Neural cell (in vitro differentiated cells): Measurements from ENCODE around the gene KRTAP10-2. TPM values are rescaled to one million over a fixed set of nuclear protein-coding genes. Genes with fewer than 3 reads are reported as not detected.

Experiments used
- H2AFZ ChIP-seq: fragments of 200-600, 300-800 bp; sonication (generic), shearing (Covaris generic); 2 replicates; pipeline ENCODE4 v1.6.0; 2014; ENCODE audit warnings: low read depth, mild to moderate bottlenecking, antibody characterized with exemption, low read length, moderate library complexity
- H3F3A ChIP-seq: fragments of 200-600 bp; shearing (Covaris generic); 2 replicates; pipeline ENCODE4 v1.6.1; 2016; ENCODE audit warnings: mild to moderate bottlenecking, moderate library complexity, mixed read lengths, antibody characterized with exemption, low read length; ENCODE audit not compliant: insufficient read depth, poor library complexity, severe bottlenecking
- H3K27ac ChIP-seq: fragments of 200-600, 300-800 bp; sonication (generic), shearing (Covaris generic); 2 replicates; pipeline ENCODE4 v1.5.1; 2014; ENCODE audit warnings: mild to moderate bottlenecking, low read length, moderate library complexity
- H3K27me3 ChIP-seq: fragments of 300-800, 200-600 bp; sonication (generic), shearing (Covaris generic); 2 replicates; pipeline ENCODE4 v1.6.0; 2014; ENCODE audit warnings: mild to moderate bottlenecking, low read depth, low read length, moderate library complexity; ENCODE audit not compliant: insufficient read depth
- H3K36me3 ChIP-seq: fragments of 300-800, 200-600 bp; sonication (generic), shearing (Covaris generic); 2 replicates; pipeline ENCODE4 v1.5.1; 2014; ENCODE audit warnings: mild to moderate bottlenecking, antibody characterized with exemption, low read length, moderate library complexity; ENCODE audit not compliant: insufficient read depth
- H3K4me2 ChIP-seq: fragments of 300-800, 200-600 bp; sonication (generic), shearing (Covaris generic); 2 replicates; pipeline ENCODE4 v1.6.0; 2014; ENCODE audit warnings: mild to moderate bottlenecking, low read length
- H3K4me3 ChIP-seq: fragments of 300-800, 200-600 bp; sonication (generic), shearing (Covaris generic); 2 replicates; pipeline ENCODE4 v1.5.1; 2014; ENCODE audit warnings: mild to moderate bottlenecking, low read length, moderate library complexity
- H3K79me2 ChIP-seq: fragments of 200-600 bp; shearing (Covaris generic); replicated peaks from 2 replicates; pipeline ENCODE4 v1.6.0; 2014; ENCODE audit warnings: mild to moderate bottlenecking, low read length, moderate library complexity; ENCODE audit not compliant: insufficient read depth
- H3K9ac ChIP-seq: fragments of 300-800, 200-600 bp; sonication (generic), shearing (Covaris generic); 2 replicates; pipeline ENCODE4 v1.6.1; 2016; ENCODE audit warnings: mild to moderate bottlenecking, low read length, mixed read lengths
- H3K9me2 ChIP-seq: fragments of 200-600 bp; shearing (Covaris generic); 2 replicates; pipeline ENCODE4 v1.6.1; 2016; ENCODE audit warnings: mild to moderate bottlenecking, low read length, mixed read lengths; ENCODE audit not compliant: insufficient read depth
- H3K9me3 ChIP-seq: fragments of 200-600, 300-800 bp; sonication (generic), shearing (Covaris generic); 2 replicates; pipeline ENCODE4 v1.6.1; 2016; ENCODE audit warnings: mild to moderate bottlenecking, mixed run types, low read length, moderate library complexity, mixed read lengths
- H4K20me1 ChIP-seq: fragments of 200-600 bp; shearing (Covaris generic); 2 replicates; pipeline ENCODE4 v1.6.1; 2016; ENCODE audit warnings: mild to moderate bottlenecking, mixed run types; ENCODE audit not compliant: insufficient read depth
- CTCF ChIP-seq: fragments of 450-650 bp; IDR thresholded peaks from 2 replicates; pipeline ENCODE4 v1.5.1; 2014; ENCODE audit warnings: antibody characterized with exemption, mild to moderate bottlenecking, moderate library complexity; ENCODE audit not compliant: poor library complexity, severe bottlenecking
- EP300 ChIP-seq: fragments of 450-650 bp; conservative IDR thresholded peaks from 2 replicates; pipeline ENCODE4 v1.6.1; 2014; ENCODE audit warnings: antibody characterized with exemption, mild to moderate bottlenecking, moderate library complexity; ENCODE audit not compliant: poor library complexity, severe bottlenecking
- EZH2 ChIP-seq: fragments of 200-600, 300-800 bp; shearing (Covaris generic), sonication (generic); IDR thresholded peaks from 2 replicates; pipeline ENCODE4 v1.6.1; 2014; ENCODE audit warnings: antibody characterized with exemption, low read length, borderline replicate concordance, mild to moderate bottlenecking; ENCODE audit not compliant: insufficient read depth, poor library complexity, severe bottlenecking
- MXI1 ChIP-seq: fragments of 450-650 bp; conservative IDR thresholded peaks from 2 replicates; pipeline ENCODE4 v1.6.1; 2014; ENCODE audit warnings: antibody characterized with exemption, mild to moderate bottlenecking; ENCODE audit not compliant: poor library complexity, severe bottlenecking
- POLR2AphosphoS5 ChIP-seq: IDR thresholded peaks from 2 replicates; pipeline ENCODE4 v1.6.1; 2012
- RAD21 ChIP-seq: fragments of 450-650 bp; conservative IDR thresholded peaks from 2 replicates; pipeline ENCODE4 v1.6.1; 2014; ENCODE audit warnings: antibody characterized with exemption, mild to moderate bottlenecking, moderate library complexity
- REST ChIP-seq: IDR thresholded peaks from 2 replicates; pipeline ENCODE4 v1.6.1; 2012; ENCODE audit warnings: borderline replicate concordance
- SMC3 ChIP-seq: fragments of 450-650 bp; conservative IDR thresholded peaks from 2 replicates; pipeline ENCODE4 v1.6.1; 2014; ENCODE audit warnings: antibody characterized with exemption, mild to moderate bottlenecking, moderate library complexity; ENCODE audit not compliant: poor library complexity
- TAF1 ChIP-seq: IDR thresholded peaks from 2 replicates; pipeline ENCODE4 v1.6.1; 2012; ENCODE audit warnings: low read depth
- polyA plus RNA-seq: library from polyadenylated mRNA; depleted of rRNA; stranded (reverse); fragments of >200 nt; gene quantifications from 2 replicates; pipeline ENCODE4 v1.2.3, GENCODE V29; 2014

KRTAP10-2 gene
- polyA plus RNA-seq, 1 donor from 2014 or later: not detected

- Histone ChIP-seq H3K36me3 (no peaks in the 10 kb centered on the region), H2AFZ (no peak overlapping the region), H3K79me2 (no peaks in the 10 kb centered on the region)
Observed at GRCh38 chr21:44520326-44521300, 30.7 kb downstream of the KRTAP10-2 start.

More at GRCh38 chr21:44520326-44521300, 30.7 kb downstream of the KRTAP10-2 start:
- Histone ChIP-seq H4K20me1 (no peaks in the 10 kb centered on the region), H3K27me3 (no peaks in the 10 kb centered on the region), H3K4me2 (no peak overlapping the region), H3K9me2 (no peaks in the 10 kb centered on the region), H3F3A (no peaks in the 10 kb centered on the region), H3K4me3 (no peak overlapping the region), H3K9ac (no peak overlapping the region), H3K9me3 (peaks cover 3% of the 10 kb centered on the region), H3K27ac (no peak overlapping the region)
- no peak for TF ChIP-seq POLR2AphosphoS5
- TF ChIP-seq RAD21: no peak
- no peak for TF ChIP-seq EZH2
- TF ChIP-seq SMC3: no peak
- TF ChIP-seq MXI1: no peak
- no peak for TF ChIP-seq CTCF
- no peak for TF ChIP-seq TAF1
- no peak for TF ChIP-seq EP300
- no peak for TF ChIP-seq REST
